GM12878 (cell line): ENCODE data around the gene TOMM22. TPM values are rescaled to one million over a fixed set of nuclear protein-coding genes. Genes with fewer than 3 reads are reported as not detected.

Experiments
- ATF7 ChIP-seq: fragments of 450-650 bp; IDR thresholded peaks from 2 replicates; pipeline ENCODE4 v1.6.1; 2016; ENCODE audit warnings: low read depth, mild to moderate bottlenecking
- BCLAF1 ChIP-seq: fragments of 450-650 bp; IDR thresholded peaks from 2 replicates; pipeline ENCODE4 v1.6.1; 2017; ENCODE audit warnings: antibody characterized with exemption, mild to moderate bottlenecking, moderate library complexity
- BMI1 ChIP-seq: fragments of 450-650 bp; IDR thresholded peaks from 2 replicates; pipeline ENCODE4 v1.6.1; 2016; ENCODE audit warnings: mild to moderate bottlenecking, moderate library complexity, borderline replicate concordance
- CBX5 ChIP-seq: sonication (generic); IDR thresholded peaks from 2 replicates; pipeline ENCODE4 v1.6.1; 2016; ENCODE audit warnings: low read depth, moderate library complexity, mild to moderate bottlenecking, inconsistent platforms
- CREM ChIP-seq: IDR thresholded peaks from 2 replicates; pipeline ENCODE4 v1.6.1; 2014; ENCODE audit warnings: antibody characterized with exemption, low read depth
- E2F4 ChIP-seq: IDR thresholded peaks from 2 replicates; pipeline ENCODE4 v1.6.1; 2012; ENCODE audit warnings: low read depth, low read length, improper control_type of control experiment
- FOXM1 ChIP-seq: IDR thresholded peaks from 2 replicates; pipeline ENCODE4 v1.6.1; 2012; ENCODE audit warnings: low read depth, mild to moderate bottlenecking, inconsistent platforms, low read length, moderate library complexity
- IKZF1 ChIP-seq: fragments of 450-650 bp; conservative IDR thresholded peaks from 2 replicates; pipeline ENCODE4 v1.6.1; 2017; ENCODE audit warnings: antibody characterized with exemption, mild to moderate bottlenecking
- MXI1 ChIP-seq: fragments of 150-350 bp; IDR thresholded peaks from 2 replicates; pipeline ENCODE4 v1.6.1; 2011; ENCODE audit warnings: low read depth, mild to moderate bottlenecking, inconsistent platforms, low read length, improper control_type of control experiment
- NKRF ChIP-seq: fragments of 450-650 bp; conservative IDR thresholded peaks from 2 replicates; pipeline ENCODE4 v1.6.1; 2017; ENCODE audit warnings: mild to moderate bottlenecking, moderate library complexity
- NR2C1 ChIP-seq: fragments of 450-650 bp; IDR thresholded peaks from 2 replicates; pipeline ENCODE4 v1.6.1; 2017; ENCODE audit warnings: antibody characterized with exemption, mild to moderate bottlenecking, moderate library complexity
- NR2C2 ChIP-seq: IDR thresholded peaks from 2 replicates; pipeline ENCODE4 v1.6.1; 2011; ENCODE audit warnings: borderline replicate concordance, low read depth; ENCODE audit not compliant: control insufficient read depth, insufficient read length
- PML ChIP-seq: IDR thresholded peaks from 2 replicates; pipeline ENCODE4 v1.6.1; 2012; ENCODE audit warnings: low read length, inconsistent platforms
- SREBF1 ChIP-seq: IDR thresholded peaks from 2 replicates; pipeline ENCODE4 v1.6.1; 2012; ENCODE audit warnings: mild to moderate bottlenecking, low read length
- STAT1 ChIP-seq: fragments of 450-650 bp; conservative IDR thresholded peaks from 2 replicates; pipeline ENCODE4 v1.6.1; 2014; ENCODE audit warnings: antibody characterized with exemption, mild to moderate bottlenecking
- STAT3 ChIP-seq: IDR thresholded peaks from 2 replicates; pipeline ENCODE4 v1.6.1; 2011; ENCODE audit warnings: low read depth, low read length, improper control_type of control experiment
- TAF1 ChIP-seq: IDR thresholded peaks from 2 replicates; pipeline ENCODE4 v1.6.1; 2011; ENCODE audit warnings: mild to moderate bottlenecking, low read depth, low read length, borderline replicate concordance
- ZBTB11 ChIP-seq: fragments of 450-650 bp; formaldehyde crosslinking; IDR thresholded peaks from 2 replicates; pipeline ENCODE4 v1.5.0; 2022; ENCODE audit warnings: mild to moderate bottlenecking, missing genetic modification characterization
- ZNF274 ChIP-seq: IDR thresholded peaks from one replicate; pipeline ENCODE4 v1.8.0; 2011; ENCODE audit not compliant: insufficient read length, insufficient read depth
- ZNF384 ChIP-seq: IDR thresholded peaks from 2 replicates; pipeline ENCODE4 v1.6.1; 2012; ENCODE audit warnings: low read depth, mild to moderate bottlenecking, low read length, improper control_type of control experiment, borderline replicate concordance
- ZNF622 ChIP-seq: fragments of 450-650 bp; IDR thresholded peaks from 2 replicates; pipeline ENCODE4 v1.6.1; 2017; ENCODE audit warnings: mild to moderate bottlenecking, inconsistent platforms
- polyA plus RNA-seq, 11 experiments: library from polyadenylated mRNA; depleted of rRNA in 4 of 11; unstranded in 6 of 11; stranded (reverse) in 5 of 11; fragments of >200 nt; fragmentation: Nextera tagmentation in 4 of 11; fragmentation: Illumina TruSeq in 1 of 11; extraction: Ambion mirVana in 4 of 11; extraction: Trizol in 1 of 11; gene quantifications; 1 replicate in 1 of 11; 2 replicates in 10 of 11; pipeline versions ENCODE4 v1.2.1 to v1.2.3, GENCODE V29; 2011 to 2016; ENCODE audit warnings: inconsistent platforms in 2 of 11, missing spikeins in 2 of 11, low read depth in 1 of 11
- total RNA-seq, 4 experiments: library from RNA; depleted of rRNA in 3 of 4; stranded (reverse); fragments of >200 nt in 3 of 4; fragmentation: Illumina TruSeq in 1 of 4; extraction: Trizol in 1 of 4; gene quantifications; 2 replicates each; pipeline versions ENCODE4 v1.2.1 to v1.2.3, GENCODE V29; 2013 to 2021

The TOMM22 gene
- total and polyA plus RNA-seq, 10 of the 15 experiments (the other 5 are each of a cell fraction or from before 2014, with no cell fraction given), result 37.6 to 197 (median 94.9) TPM

GRCh38 chr22:38706101-38706900 is 24.5 kb downstream of the TOMM22 start (continued):
- TF ChIP-seq STAT1 (no peak), BCLAF1 (0 out of 2 replicates have a peak, but pooled peaks have one; percentile 56), ZNF274 (no peak), ZNF622 (no peak), ZNF384 (no peak), TAF1 (no peak), ATF7 (no peak), BMI1 (no peak), NR2C1 (0 out of 2 replicates have a peak, but pooled peaks have one; percentile 22), IKZF1 (no peak; the same call in 1 of the 2 replicates), FOXM1 (no peak), NR2C2 (no peak), NKRF (peak; percentile 95), STAT3 (no peak), ZBTB11 (CRISPR knock-in tag) (no peak), SREBF1 (no peak), E2F4 (no peak), PML (no peak), CBX5 (no peak), MXI1 (peak; percentile 64), CREM (no peak)
